ENCODE data around the gene ZFYVE28.

The ZFYVE28 gene

GRCh38 chr4:2320152-2320551 is 98.3 kb downstream of the ZFYVE28 start:
- TF ChIP-seq, protein P1, sequence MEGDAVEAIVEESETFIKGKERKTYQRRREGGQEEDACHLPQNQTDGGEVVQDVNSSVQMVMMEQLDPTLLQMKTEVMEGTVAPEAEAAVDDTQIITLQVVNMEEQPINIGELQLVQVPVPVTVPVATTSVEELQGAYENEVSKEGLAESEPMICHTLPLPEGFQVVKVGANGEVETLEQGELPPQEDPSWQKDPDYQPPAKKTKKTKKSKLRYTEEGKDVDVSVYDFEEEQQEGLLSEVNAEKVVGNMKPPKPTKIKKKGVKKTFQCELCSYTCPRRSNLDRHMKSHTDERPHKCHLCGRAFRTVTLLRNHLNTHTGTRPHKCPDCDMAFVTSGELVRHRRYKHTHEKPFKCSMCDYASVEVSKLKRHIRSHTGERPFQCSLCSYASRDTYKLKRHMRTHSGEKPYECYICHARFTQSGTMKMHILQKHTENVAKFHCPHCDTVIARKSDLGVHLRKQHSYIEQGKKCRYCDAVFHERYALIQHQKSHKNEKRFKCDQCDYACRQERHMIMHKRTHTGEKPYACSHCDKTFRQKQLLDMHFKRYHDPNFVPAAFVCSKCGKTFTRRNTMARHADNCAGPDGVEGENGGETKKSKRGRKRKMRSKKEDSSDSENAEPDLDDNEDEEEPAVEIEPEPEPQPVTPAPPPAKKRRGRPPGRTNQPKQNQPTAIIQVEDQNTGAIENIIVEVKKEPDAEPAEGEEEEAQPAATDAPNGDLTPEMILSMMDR (IDR thresholded peaks at IDR 0.05; ENCODE audit: extremely low read depth, insufficient read depth, missing control alignments) = no peak
- DNase-seq (ENCODE audit: low spot score) = no peak
- in situ Hi-C loops (cut with MboI; ENCODE audit: low pct_unique_long_range_greater_than_20kb, low sequenced_read_pairs, unreplicated experiment) = no loop called here

DNA sequence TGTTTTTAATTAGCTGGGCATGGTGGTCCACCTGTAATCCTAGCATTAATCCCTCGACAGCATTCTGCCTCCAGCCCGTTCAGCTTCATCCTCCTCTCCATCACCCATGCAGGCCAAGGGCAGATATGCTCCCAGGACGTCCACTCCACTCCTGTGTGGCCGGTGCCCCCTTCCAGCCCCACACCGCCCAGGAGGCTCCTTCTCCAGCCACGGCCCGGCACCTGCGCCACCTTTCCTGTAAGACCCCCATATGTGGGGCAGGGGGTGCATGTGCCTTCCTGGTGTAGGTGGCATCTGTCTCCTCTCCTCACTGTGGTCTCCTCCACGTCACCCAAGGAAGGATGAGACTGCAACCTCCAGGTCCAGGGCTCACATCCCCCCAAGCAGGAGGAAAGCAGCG is 99.6 kb downstream of the ZFYVE28 start:
- in situ Hi-C loops (cut with MboI; ENCODE audit: low pct_unique_long_range_greater_than_20kb, low sequenced_read_pairs, unreplicated experiment) = no loop called here
- DNase-seq (ENCODE audit: low spot score) = no peak
- TF ChIP-seq, protein P1 (IDR thresholded peaks at IDR 0.05; ENCODE audit: extremely low read depth, insufficient read depth, missing control alignments) = no peak

DNA sequence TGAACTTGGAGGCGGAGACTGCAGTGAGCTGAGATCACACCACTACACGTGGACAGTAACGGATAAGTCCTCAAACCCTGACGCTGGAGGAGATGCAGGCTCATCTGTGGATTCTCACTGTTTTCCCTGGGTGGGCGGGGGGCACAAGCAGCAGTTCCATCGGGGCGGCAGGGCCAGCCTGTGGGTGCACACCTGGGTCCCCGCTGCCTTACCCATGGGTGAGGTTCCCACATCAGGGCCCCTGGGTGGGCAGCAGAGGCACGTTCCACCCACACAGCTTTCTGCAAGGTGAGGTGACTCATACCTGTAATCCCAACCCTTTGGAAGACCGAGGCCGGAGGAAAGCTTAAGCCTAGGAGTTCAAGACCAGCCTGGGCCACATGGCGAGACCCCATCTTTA is 100.0 kb downstream of the ZFYVE28 start:
- TF ChIP-seq, protein P1 (IDR thresholded peaks at IDR 0.05; ENCODE audit: extremely low read depth, insufficient read depth, missing control alignments) = no peak
- in situ Hi-C loops (cut with MboI; ENCODE audit: low pct_unique_long_range_greater_than_20kb, low sequenced_read_pairs, unreplicated experiment) = no loop called here
- no peak for DNase-seq (ENCODE audit: low spot score)

GRCh38 chr4:2313366-2313765 is 105.1 kb downstream of the ZFYVE28 start:
- no peak for DNase-seq (ENCODE audit: low spot score)
- in situ Hi-C loops (cut with MboI; ENCODE audit: low pct_unique_long_range_greater_than_20kb, low sequenced_read_pairs, unreplicated experiment) = no loop called here
- TF ChIP-seq, protein P1 (IDR thresholded peaks at IDR 0.05; ENCODE audit: extremely low read depth, insufficient read depth, missing control alignments) = no peak

DNA sequence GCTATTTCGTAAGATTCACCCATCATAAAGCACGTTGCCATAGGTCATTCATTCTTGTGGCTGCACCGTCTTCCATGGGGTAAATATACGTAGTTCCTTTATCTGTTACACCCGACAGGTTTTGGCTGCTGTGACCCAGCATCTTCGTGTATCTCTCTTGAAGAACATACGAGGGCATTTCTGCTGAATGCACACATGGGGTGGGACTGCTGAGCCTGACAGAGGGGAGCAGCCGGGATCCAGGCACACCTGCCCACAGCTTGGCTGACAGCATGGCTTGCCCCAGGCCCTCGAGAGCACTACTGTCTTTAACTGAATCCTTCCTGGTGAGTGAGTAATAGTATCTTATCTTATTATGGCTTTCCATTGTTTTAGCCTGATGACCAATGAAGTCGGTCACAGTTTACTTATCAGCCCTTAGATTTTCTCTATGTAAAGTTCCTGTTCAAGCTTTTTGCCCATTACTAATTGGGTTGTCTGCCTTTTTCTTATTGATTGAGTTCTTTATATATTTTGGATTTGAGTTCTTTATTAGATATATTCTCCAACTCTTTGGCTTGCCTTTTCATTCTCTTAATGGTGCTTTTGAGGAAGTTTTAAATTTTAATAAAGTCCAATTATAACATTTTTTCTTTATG is 111.6 kb downstream of the ZFYVE28 start:
- no peak for DNase-seq (ENCODE audit: low spot score)
- in situ Hi-C loops (cut with MboI; ENCODE audit: low pct_unique_long_range_greater_than_20kb, low sequenced_read_pairs, unreplicated experiment) = no loop called here
- TF ChIP-seq, protein P1 (IDR thresholded peaks at IDR 0.05; ENCODE audit: extremely low read depth, insufficient read depth, missing control alignments) = no peak

GRCh38 chr4:2305766-2306501 is 112.5 kb downstream of the ZFYVE28 start:
- in situ Hi-C loops (cut with MboI; ENCODE audit: low pct_unique_long_range_greater_than_20kb, low sequenced_read_pairs, unreplicated experiment) = no loop called here
- TF ChIP-seq, protein P1 (IDR thresholded peaks at IDR 0.05; ENCODE audit: extremely low read depth, insufficient read depth, missing control alignments) = no peak
- no peak for DNase-seq (ENCODE audit: low spot score)

Data from GM13977 (cell line).